Endodermal cell (in vitro differentiated cells): ENCODE measurements around the gene PLEKHS1. TPM values are rescaled to one million over a fixed set of nuclear protein-coding genes. Genes with fewer than 3 reads are reported as not detected.
"Not testable (repeated sequence)": the region's sequence is repeated elsewhere in the genome, so short reads cannot be mapped to it uniquely, and the experiment has no call there.

Experiments
- DNase-seq: peaks from one replicate; pipeline ENCODE4 v3.0.0-alpha.2; 2017
- H3K27ac ChIP-seq: 2 replicates; pipeline ENCODE4 v1.5.1; 2013; ENCODE audit warnings: mild to moderate bottlenecking, low read depth, low read length, moderate library complexity
- H3K27me3 ChIP-seq: 2 replicates; pipeline ENCODE4 v1.6.1; 2013; ENCODE audit warnings: mild to moderate bottlenecking, low read length, moderate library complexity; ENCODE audit not compliant: insufficient read depth, control insufficient read depth, poor library complexity, severe bottlenecking
- H3K36me3 ChIP-seq: 2 replicates; pipeline ENCODE4 v1.7.0; 2013; ENCODE audit warnings: mild to moderate bottlenecking, low read length, moderate library complexity; ENCODE audit not compliant: control insufficient read depth, insufficient read depth
- H3K4me1 ChIP-seq: one replicate; pipeline ENCODE4 v1.7.0; 2013; ENCODE audit warnings: low read length; ENCODE audit not compliant: control insufficient read depth, insufficient read depth
- H3K4me3 ChIP-seq: 2 replicates; pipeline ENCODE4 v1.5.1; 2013; ENCODE audit warnings: mild to moderate bottlenecking, low read length, moderate library complexity
- H3K9ac ChIP-seq: 2 replicates; pipeline ENCODE4 v1.6.1; 2013; ENCODE audit warnings: mild to moderate bottlenecking, low read length, moderate library complexity; ENCODE audit not compliant: poor library complexity, severe bottlenecking; ENCODE audit errors: extremely low read depth
- H3K9me3 ChIP-seq: 2 replicates; pipeline ENCODE4 v1.6.1; 2013; ENCODE audit warnings: mild to moderate bottlenecking, low read length, moderate library complexity; ENCODE audit not compliant: control insufficient read depth
- H3K27ac Mint-ChIP-seq: 2 replicates; pipeline ENCODE4 v1.8.0; 2020; ENCODE audit warnings: mixed read lengths
- H3K27me3 Mint-ChIP-seq: 2 replicates; pipeline ENCODE4 v1.8.0; 2021; ENCODE audit warnings: mild to moderate bottlenecking, mixed read lengths; ENCODE audit not compliant: insufficient read depth
- H3K36me3 Mint-ChIP-seq: 2 replicates; pipeline ENCODE4 v1.8.0; 2020; ENCODE audit warnings: low read depth, mixed read lengths
- H3K4me1 Mint-ChIP-seq: 2 replicates; pipeline ENCODE4 v1.8.0; 2020; ENCODE audit warnings: mixed read lengths
- H3K4me3 Mint-ChIP-seq: 2 replicates; pipeline ENCODE4 v1.8.0; 2020; ENCODE audit warnings: mild to moderate bottlenecking, moderate library complexity, mixed read lengths
- H3K9me3 Mint-ChIP-seq: 2 replicates; pipeline ENCODE4 v1.8.0; 2020; ENCODE audit warnings: mild to moderate bottlenecking, mixed read lengths
- CTCF ChIP-seq: fragments of 200-600 bp; sonication (generic); conservative IDR thresholded peaks from 2 replicates; pipeline ENCODE4 v1.5.0; 2021; ENCODE audit warnings: antibody characterized with exemption, mild to moderate bottlenecking
- WGBS, 2 experiments: methylation state at CpG; one replicate each; pipeline versions ENCODE4 v1.1.5 to v1.1.7; 2013; ENCODE audit warnings: missing lambda C conversion rate in 2 of 2, mixed read lengths in 1 of 2; ENCODE audit not compliant: insufficient coverage in 1 of 2, insufficient read length in 1 of 2; 5-methylcytosine and 5-hydroxymethylcytosine counted together
- total RNA-seq, 2 donors: library from RNA; stranded (reverse); fragmentation: NEBNext Ultra II Directional in 1 of 2; extraction: Animal tissue kit (Norgen Biotek cat#: 25700) in 1 of 2; gene quantifications; 2 replicates in 1 of 2; 3 replicates in 1 of 2; pipeline ENCODE4 v1.2.1, GENCODE V29; 2021

Gene PLEKHS1
- total RNA-seq, 2 donors from 2014 or later = not detected

GRCh38 chr10:113767222-113767621, 15.7 kb downstream of the PLEKHS1 start:
- no peak for TF ChIP-seq CTCF
- H3K27me3 ChIP-seq = peaks cover 8% of the 10 kb centered on the region
- Mint-ChIP-seq H3K4me3 (no peak overlapping the region), H3K9me3 (peaks cover 17% of the 10 kb centered on the region), H3K4me1 (peaks cover 18% of the 10 kb centered on the region), H3K36me3 (peaks cover 2% of the 10 kb centered on the region), H3K27ac (no peak overlapping the region), H3K27me3 (peaks cover 5% of the 10 kb centered on the region)
- H3K9me3 ChIP-seq = peaks cover 21% of the 10 kb centered on the region
- no peak overlapping the region for H3K4me3 ChIP-seq
- no peaks in the 10 kb centered on the region for H3K36me3 ChIP-seq
- no peak overlapping the region for H3K27ac ChIP-seq
- no peak for DNase-seq
- WGBS, 2 experiments = 100% methylated on average over 2 of the region's 2 CpGs; no CpG with 5 or more reads in 1 of the 2 experiments
- H3K4me1 ChIP-seq = no peaks in the 10 kb centered on the region
- H3K9ac ChIP-seq = no peak overlapping the region

- H3K36me3 ChIP-seq = no peaks in the 10 kb centered on the region
- H3K4me3 ChIP-seq = no peak overlapping the region
- Mint-ChIP-seq H3K36me3 (no peaks in the 10 kb centered on the region), H3K9me3 (no peaks in the 10 kb centered on the region), H3K27me3 (peaks cover 7% of the 10 kb centered on the region), H3K4me3 (no peak overlapping the region), H3K4me1 (peaks cover 18% of the 10 kb centered on the region), H3K27ac (no peak overlapping the region)
- no peak overlapping the region for H3K27ac ChIP-seq
- TF ChIP-seq CTCF = no peak
- no peaks in the 10 kb centered on the region for H3K9me3 ChIP-seq
- H3K27me3 ChIP-seq = peaks cover 8% of the 10 kb centered on the region
- WGBS, 2 experiments = 90 to 95% methylated on average over 2 to 4 of the region's 4 CpGs
- no peak for DNase-seq
- H3K4me1 ChIP-seq = no peaks in the 10 kb centered on the region
- no peak overlapping the region for H3K9ac ChIP-seq
These were observed 18.9 kb downstream of the PLEKHS1 start for GRCh38 chr10:113770346-113770745.

- not testable (repeated sequence) for H3K9me3 Mint-ChIP-seq, H3K27ac Mint-ChIP-seq, H3K4me1 ChIP-seq, DNase-seq, H3K27me3 Mint-ChIP-seq, H3K36me3 ChIP-seq, H3K9me3 ChIP-seq, H3K9ac ChIP-seq, H3K36me3 Mint-ChIP-seq, H3K27ac ChIP-seq, H3K27me3 ChIP-seq, H3K4me3 Mint-ChIP-seq
- WGBS, 2 experiments = 91 to 100% methylated on average over 1 to 3 of the region's 3 CpGs
- H3K4me3 ChIP-seq = peak overlapping the region; percentile 13
- peaks cover 18% of the 10 kb centered on the region for H3K4me1 Mint-ChIP-seq
These were observed 19.6 kb downstream of the PLEKHS1 start for GRCh38 chr10:113771131-113771530.

- Histone ChIP-seq H3K27me3 (no peaks in the 10 kb centered on the region), H3K9ac (no peak overlapping the region), H3K4me3 (no peak overlapping the region), H3K9me3 (no peaks in the 10 kb centered on the region), H3K27ac (no peak overlapping the region), H3K4me1 (peaks cover 2% of the 10 kb centered on the region), H3K36me3 (no peaks in the 10 kb centered on the region)
- no peaks in the 10 kb centered on the region for H3K36me3 Mint-ChIP-seq
- no peak overlapping the region for H3K4me3 Mint-ChIP-seq
- 89 to 92% methylated on average over 2 to 4 of the region's 4 CpGs for WGBS, 2 experiments
- peaks cover 2% of the 10 kb centered on the region for H3K27me3 Mint-ChIP-seq
- peaks cover 5% of the 10 kb centered on the region for H3K4me1 Mint-ChIP-seq
- no peak overlapping the region for H3K27ac Mint-ChIP-seq
- H3K9me3 Mint-ChIP-seq = no peaks in the 10 kb centered on the region
- TF ChIP-seq CTCF = peak; percentile 63
- DNase-seq = no peak
These were observed 24.3 kb downstream of the PLEKHS1 start for GRCh38 chr10:113775686-113776294.
